ENCODE results near the gene SIAH2.

The SIAH2 gene

GRCh38 chr3:150775001-150775599 lies 12.1 kb upstream of the SIAH2 start:
- 96 to 97% methylated on average over 7 of the region's 7 CpGs for WGBS, 2 experiments
- Histone ChIP-seq H3K27me3 (ENCODE audit: control insufficient read depth, insufficient read depth, low read length, poor library complexity, severe bottlenecking) (no peaks in the 10 kb centered on the region), H3K4me1 (ENCODE audit: control insufficient read depth, insufficient read depth, low read length) (no peaks in the 10 kb centered on the region), H3K9me3 (ENCODE audit: control insufficient read depth, low read length) (no peaks in the 10 kb centered on the region), H3K4me3 (ENCODE audit: insufficient read depth, low read depth, low read length) (no peak overlapping the region), H3K27ac (ENCODE audit: insufficient read depth, low read depth, low read length, poor library complexity, severe bottlenecking) (no peak overlapping the region), H3K36me3 (ENCODE audit: control insufficient read depth, insufficient read depth, low read length) (no peaks in the 10 kb centered on the region)

GRCh38 chr3:150773616-150774192 lies 10.7 kb upstream of the SIAH2 start:
- Histone ChIP-seq H3K4me3 (ENCODE audit: insufficient read depth, low read depth, low read length) (no peak overlapping the region), H3K36me3 (ENCODE audit: control insufficient read depth, insufficient read depth, low read length) (no peaks in the 10 kb centered on the region), H3K4me1 (ENCODE audit: control insufficient read depth, insufficient read depth, low read length) (no peaks in the 10 kb centered on the region), H3K27me3 (ENCODE audit: control insufficient read depth, insufficient read depth, low read length, poor library complexity, severe bottlenecking) (no peaks in the 10 kb centered on the region), H3K9me3 (ENCODE audit: control insufficient read depth, low read length) (no peaks in the 10 kb centered on the region), H3K27ac (ENCODE audit: insufficient read depth, low read depth, low read length, poor library complexity, severe bottlenecking) (no peak overlapping the region)
- WGBS, 2 experiments = 96% methylated on average over 14 of the region's 14 CpGs

GRCh38 chr3:150771600-150771999 lies 8.6 kb upstream of the SIAH2 start:
- no peaks in the 10 kb centered on the region for H3K9me3 ChIP-seq (ENCODE audit: control insufficient read depth, low read length)
- no peaks in the 10 kb centered on the region for H3K36me3 ChIP-seq (ENCODE audit: control insufficient read depth, insufficient read depth, low read length)
- WGBS, 2 experiments = 96 to 97% methylated on average over 2 of the region's 2 CpGs
- no peak overlapping the region for H3K27ac ChIP-seq (ENCODE audit: insufficient read depth, low read depth, low read length, poor library complexity, severe bottlenecking)
- H3K27me3 ChIP-seq (ENCODE audit: control insufficient read depth, insufficient read depth, low read length, poor library complexity, severe bottlenecking) = no peaks in the 10 kb centered on the region
- no peaks in the 10 kb centered on the region for H3K4me1 ChIP-seq (ENCODE audit: control insufficient read depth, insufficient read depth, low read length)
- no peak overlapping the region for H3K4me3 ChIP-seq (ENCODE audit: insufficient read depth, low read depth, low read length)

- H3K27me3 ChIP-seq (ENCODE audit: control insufficient read depth, insufficient read depth, low read length, poor library complexity, severe bottlenecking) = peaks cover under 1% of the 10 kb centered on the region
- H3K9me3 ChIP-seq (ENCODE audit: control insufficient read depth, low read length) = no peaks in the 10 kb centered on the region
- no peak overlapping the region for H3K4me3 ChIP-seq (ENCODE audit: insufficient read depth, low read depth, low read length)
- H3K4me1 ChIP-seq (ENCODE audit: control insufficient read depth, insufficient read depth, low read length) = no peaks in the 10 kb centered on the region
- WGBS, 2 experiments = 87 to 91% methylated on average over 3 of the region's 3 CpGs
- no peaks in the 10 kb centered on the region for H3K36me3 ChIP-seq (ENCODE audit: control insufficient read depth, insufficient read depth, low read length)
- no peak overlapping the region for H3K27ac ChIP-seq (ENCODE audit: insufficient read depth, low read depth, low read length, poor library complexity, severe bottlenecking)
Observed at GRCh38 chr3:150770681-150771080, 7.7 kb upstream of the SIAH2 start.

- Histone ChIP-seq H3K4me3 (ENCODE audit: insufficient read depth, low read depth, low read length) (no peak overlapping the region), H3K9me3 (ENCODE audit: control insufficient read depth, low read length) (no peaks in the 10 kb centered on the region), H3K36me3 (ENCODE audit: control insufficient read depth, insufficient read depth, low read length) (no peaks in the 10 kb centered on the region), H3K27ac (ENCODE audit: insufficient read depth, low read depth, low read length, poor library complexity, severe bottlenecking) (no peak overlapping the region), H3K4me1 (ENCODE audit: control insufficient read depth, insufficient read depth, low read length) (peaks cover 4% of the 10 kb centered on the region), H3K27me3 (ENCODE audit: control insufficient read depth, insufficient read depth, low read length, poor library complexity, severe bottlenecking) (peaks cover 29% of the 10 kb centered on the region)
- 84% methylated on average over 3 of the region's 3 CpGs for WGBS, 2 experiments
Observed at GRCh38 chr3:150766742-150767141, 3.8 kb upstream of the SIAH2 start.

GRCh38 chr3:150765949-150766720 lies 3.2 kb upstream of the SIAH2 start:
- Histone ChIP-seq H3K27ac (ENCODE audit: insufficient read depth, low read depth, low read length, poor library complexity, severe bottlenecking) (no peak overlapping the region), H3K4me3 (ENCODE audit: insufficient read depth, low read depth, low read length) (no peak overlapping the region), H3K36me3 (ENCODE audit: control insufficient read depth, insufficient read depth, low read length) (no peaks in the 10 kb centered on the region), H3K9me3 (ENCODE audit: control insufficient read depth, low read length) (no peaks in the 10 kb centered on the region), H3K4me1 (ENCODE audit: control insufficient read depth, insufficient read depth, low read length) (peaks cover 4% of the 10 kb centered on the region), H3K27me3 (ENCODE audit: control insufficient read depth, insufficient read depth, low read length, poor library complexity, severe bottlenecking) (peaks cover 35% of the 10 kb centered on the region)
- WGBS, 2 experiments = 64 to 69% methylated on average over 8 of the region's 8 CpGs

- Histone ChIP-seq H3K4me1 (ENCODE audit: control insufficient read depth, insufficient read depth, low read length) (peaks cover 4% of the 10 kb centered on the region), H3K9me3 (ENCODE audit: control insufficient read depth, low read length) (no peaks in the 10 kb centered on the region), H3K27ac (ENCODE audit: insufficient read depth, low read depth, low read length, poor library complexity, severe bottlenecking) (no peak overlapping the region), H3K36me3 (ENCODE audit: control insufficient read depth, insufficient read depth, low read length) (no peaks in the 10 kb centered on the region), H3K27me3 (ENCODE audit: control insufficient read depth, insufficient read depth, low read length, poor library complexity, severe bottlenecking) (peaks cover 39% of the 10 kb centered on the region), H3K4me3 (ENCODE audit: insufficient read depth, low read depth, low read length) (no peak overlapping the region)
- 92 to 94% methylated on average over 2 of the region's 2 CpGs for WGBS, 2 experiments
Observed at GRCh38 chr3:150764967-150765366, 2.0 kb upstream of the SIAH2 start.

- WGBS, 2 experiments = 81 to 84% methylated on average over 5 of the region's 5 CpGs
- H3K27me3 ChIP-seq (ENCODE audit: control insufficient read depth, insufficient read depth, low read length, poor library complexity, severe bottlenecking) = peaks cover 39% of the 10 kb centered on the region
- no peak overlapping the region for H3K4me3 ChIP-seq (ENCODE audit: insufficient read depth, low read depth, low read length)
- no peaks in the 10 kb centered on the region for H3K36me3 ChIP-seq (ENCODE audit: control insufficient read depth, insufficient read depth, low read length)
- no peaks in the 10 kb centered on the region for H3K9me3 ChIP-seq (ENCODE audit: control insufficient read depth, low read length)
- peaks cover 4% of the 10 kb centered on the region for H3K4me1 ChIP-seq (ENCODE audit: control insufficient read depth, insufficient read depth, low read length)
- H3K27ac ChIP-seq (ENCODE audit: insufficient read depth, low read depth, low read length, poor library complexity, severe bottlenecking) = no peak overlapping the region
Observed at GRCh38 chr3:150764566-150764965, 1.6 kb upstream of the SIAH2 start.

GRCh38 chr3:150763841-150764483 lies 993 bp upstream of the SIAH2 start:
- H3K27ac ChIP-seq (ENCODE audit: insufficient read depth, low read depth, low read length, poor library complexity, severe bottlenecking) = peak overlapping the region; percentile 53
- WGBS, 2 experiments = 7 to 8% methylated on average over 26 of the region's 27 CpGs
- peaks cover 39% of the 10 kb centered on the region for H3K27me3 ChIP-seq (ENCODE audit: control insufficient read depth, insufficient read depth, low read length, poor library complexity, severe bottlenecking)
- H3K9me3 ChIP-seq (ENCODE audit: control insufficient read depth, low read length) = no peaks in the 10 kb centered on the region
- H3K36me3 ChIP-seq (ENCODE audit: control insufficient read depth, insufficient read depth, low read length) = no peaks in the 10 kb centered on the region
- H3K4me1 ChIP-seq (ENCODE audit: control insufficient read depth, insufficient read depth, low read length) = peaks cover 4% of the 10 kb centered on the region
- peak overlapping the region; percentile 63 for H3K4me3 ChIP-seq (ENCODE audit: insufficient read depth, low read depth, low read length)

GRCh38 chr3:150762662-150763121 lies 277 bp downstream of the SIAH2 start:
- Histone ChIP-seq H3K4me1 (ENCODE audit: control insufficient read depth, insufficient read depth, low read length) (peaks cover 4% of the 10 kb centered on the region), H3K9me3 (ENCODE audit: control insufficient read depth, low read length) (no peaks in the 10 kb centered on the region), H3K27ac (ENCODE audit: insufficient read depth, low read depth, low read length, poor library complexity, severe bottlenecking) (no peak overlapping the region), H3K27me3 (ENCODE audit: control insufficient read depth, insufficient read depth, low read length, poor library complexity, severe bottlenecking) (peaks cover 39% of the 10 kb centered on the region), H3K4me3 (ENCODE audit: insufficient read depth, low read depth, low read length) (peak overlapping the region; percentile 63), H3K36me3 (ENCODE audit: control insufficient read depth, insufficient read depth, low read length) (no peaks in the 10 kb centered on the region)
- WGBS, 2 experiments = 0% methylated on average over 76 of the region's 76 CpGs
